Effector CD4-positive, alpha-beta T cell (primary cell): ENCODE measurements around the gene CALCOCO1.
"Not testable (repeated sequence)": the region's sequence is repeated elsewhere in the genome, so short reads cannot be mapped to it uniquely, and the experiment has no call there.

Experiments used
- DNase-seq: peaks from one replicate; pipeline ENCODE4 v3.0.0-alpha.2; 2020

CALCOCO1 gene

GRCh38 chr12:53733051-53733806, 6.0 kb upstream of the CALCOCO1 start:
- DNase-seq: no peak

DNA sequence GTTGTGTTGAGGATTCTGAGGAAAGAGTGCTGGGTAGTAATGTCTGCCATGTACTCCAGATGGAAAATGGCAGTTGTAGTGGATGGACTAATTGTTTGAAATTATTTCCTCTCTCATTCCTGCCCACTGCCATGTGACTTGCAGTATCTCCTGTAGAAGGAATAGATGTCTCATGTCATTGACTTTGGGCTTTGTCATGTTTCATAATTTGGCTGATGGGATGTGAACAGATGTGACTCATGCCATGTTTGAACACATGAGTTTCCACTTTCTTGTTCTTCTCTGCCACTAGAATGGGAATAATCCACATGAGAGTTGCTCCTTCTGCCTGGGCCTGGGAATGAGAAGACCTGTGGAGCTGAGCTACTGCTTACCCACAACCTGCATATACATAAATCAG, 2.4 kb upstream of the CALCOCO1 start:
- DNase-seq: no peak

GRCh38 chr12:53728206-53728605, 954 bp upstream of the CALCOCO1 start:
- DNase-seq: no peak

GRCh38 chr12:53726946-53727309, 324 bp downstream of the CALCOCO1 start:
- no peak for DNase-seq

DNA sequence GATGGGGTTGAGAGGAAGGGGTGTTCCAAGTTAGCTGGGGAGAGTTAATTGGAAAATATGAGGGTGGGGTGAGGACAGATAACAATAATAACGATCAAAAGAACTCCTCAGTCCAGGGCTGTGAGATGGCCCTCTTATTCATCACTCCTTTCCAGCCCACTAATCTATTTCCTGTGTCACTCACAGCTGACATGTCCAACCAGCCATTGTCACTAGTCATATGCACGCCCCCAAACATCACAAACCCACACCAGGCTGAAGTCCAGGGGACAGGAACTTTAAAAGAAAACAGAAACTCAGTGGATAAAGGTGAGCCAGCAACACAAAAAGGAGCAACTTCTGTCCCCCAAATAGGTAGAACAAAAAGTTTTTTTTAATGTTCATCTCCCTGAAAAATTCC, 911 bp downstream of the CALCOCO1 start:
- DNase-seq: no peak

GRCh38 chr12:53725824-53726223, 1.4 kb downstream of the CALCOCO1 start:
- DNase-seq: no peak

DNA sequence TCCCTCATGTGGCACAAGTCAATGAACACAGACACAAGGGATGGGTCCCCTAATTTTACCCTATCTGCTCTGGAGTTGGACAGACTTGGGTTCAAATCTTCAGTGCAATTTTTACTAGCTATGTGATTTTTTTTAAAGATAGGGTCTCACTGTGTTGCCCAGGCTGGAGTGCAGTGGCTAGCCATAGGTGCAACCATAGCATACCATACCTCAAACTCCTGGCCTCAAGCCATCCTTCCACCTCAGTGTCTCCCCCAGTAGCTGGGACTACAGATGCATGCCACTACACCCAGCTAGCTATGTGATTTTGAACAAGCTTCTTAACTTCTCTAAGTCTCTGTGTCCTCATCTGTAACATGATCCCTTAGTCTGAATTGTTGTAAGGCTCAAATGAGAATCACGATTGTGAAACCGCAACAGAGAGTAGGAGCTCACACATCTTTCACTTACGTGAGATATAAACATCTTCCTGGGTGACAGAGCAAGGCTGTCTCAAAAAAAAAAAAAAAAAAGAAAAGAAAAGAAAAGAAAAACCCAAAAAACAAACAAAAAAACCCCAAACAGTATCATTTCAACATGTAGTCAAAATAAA, 4.7 kb downstream of the CALCOCO1 start:
- DNase-seq: no peak

DNA sequence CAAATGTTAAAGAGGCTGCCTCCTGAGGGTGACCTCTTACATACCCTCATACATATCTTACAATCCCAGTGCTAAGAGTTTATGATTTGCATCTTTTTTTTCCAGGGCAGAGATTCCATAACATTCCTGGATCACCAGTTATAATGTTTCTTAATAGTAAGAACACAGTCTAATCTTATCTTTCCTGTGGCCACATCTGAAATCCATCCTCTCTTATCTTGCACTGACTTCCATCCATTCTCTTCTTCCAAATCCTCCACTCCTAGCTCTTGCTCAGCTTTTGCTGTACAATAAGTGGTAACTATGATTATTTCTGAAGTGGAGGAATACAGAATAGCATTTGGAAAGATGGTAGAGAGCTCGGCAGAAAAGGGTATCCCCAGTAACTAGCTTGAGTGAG, 6.3 kb downstream of the CALCOCO1 start:
- DNase-seq: no peak

GRCh38 chr12:53719649-53720048, 7.6 kb downstream of the CALCOCO1 start:
- no peak for DNase-seq

GRCh38 chr12:53718567-53718966, 8.7 kb downstream of the CALCOCO1 start:
- DNase-seq: not testable (repeated sequence)

GRCh38 chr12:53717319-53717718, 9.9 kb downstream of the CALCOCO1 start:
- no peak for DNase-seq

- DNase-seq: no peak
Observed at GRCh38 chr12:53714004-53714403, 13.2 kb downstream of the CALCOCO1 start.

DNA sequence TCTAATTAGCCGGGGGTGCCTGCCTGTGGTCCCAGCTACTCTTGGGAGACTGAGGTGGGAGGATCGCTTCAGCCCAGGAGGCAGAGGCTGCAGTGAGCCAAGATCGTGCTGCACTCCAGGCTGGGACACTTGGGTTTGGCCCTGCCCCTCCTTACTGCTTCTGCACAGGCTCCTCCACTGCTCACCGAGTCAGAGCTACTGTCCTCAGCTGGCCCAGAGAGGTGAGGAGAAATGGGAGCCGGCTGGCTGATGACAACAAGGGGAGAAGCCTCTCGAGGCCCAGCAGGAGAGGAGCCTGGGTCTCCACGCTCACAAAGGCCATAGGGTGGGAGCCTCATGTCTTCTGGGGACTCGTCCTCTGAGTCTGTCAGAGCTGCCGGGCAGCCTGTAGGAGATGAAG, 13.7 kb downstream of the CALCOCO1 start:
- DNase-seq: no peak

DNA sequence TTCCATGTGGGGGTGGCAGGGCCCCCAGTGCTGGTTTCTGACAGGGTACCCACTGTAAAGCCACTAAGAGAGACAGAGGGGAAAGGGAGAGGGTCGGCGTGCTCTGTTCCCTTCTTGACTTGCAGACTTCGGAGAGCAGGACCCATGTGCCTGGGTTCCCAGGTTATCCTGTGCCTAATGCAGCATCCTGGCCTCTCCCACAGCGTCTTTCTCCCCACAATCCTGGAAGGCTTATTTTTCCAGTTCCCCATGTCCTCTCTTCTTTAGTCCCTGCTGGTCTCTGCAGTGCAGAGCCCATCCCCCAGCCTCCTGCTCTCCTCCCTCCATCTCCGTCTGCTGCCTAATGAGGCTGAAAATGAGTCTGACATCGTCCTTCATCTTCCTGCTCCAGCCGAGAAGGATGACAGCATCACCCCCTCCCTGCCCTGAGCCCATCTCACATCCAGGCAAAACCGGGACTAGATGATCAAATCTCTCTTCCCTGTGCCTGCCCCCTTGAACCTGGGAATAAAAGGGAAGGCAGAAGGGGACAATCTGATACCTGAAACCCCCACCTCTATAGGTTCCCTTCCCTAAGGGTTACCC, 15.1 kb downstream of the CALCOCO1 start:
- no peak for DNase-seq

DNA sequence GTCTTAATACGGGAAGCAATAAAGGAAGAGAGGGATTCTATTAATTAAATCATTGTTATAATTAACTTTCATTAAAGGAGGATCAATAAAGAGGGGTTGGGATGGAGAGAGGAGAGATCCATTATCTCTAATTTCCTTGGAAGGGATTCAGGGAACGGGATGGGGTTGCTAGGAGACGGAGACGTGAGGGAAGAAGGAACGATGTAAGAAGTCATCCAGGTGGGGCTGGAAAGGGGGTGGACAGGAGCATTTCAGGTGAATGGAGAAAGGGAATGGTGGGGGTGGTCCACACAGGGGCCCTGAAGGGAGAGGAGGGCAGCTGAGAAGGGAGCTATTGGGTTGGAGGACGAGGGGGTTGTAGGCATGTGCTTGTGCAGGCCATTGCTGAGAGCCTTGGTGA, 17.2 kb downstream of the CALCOCO1 start:
- DNase-seq: no peak

DNA sequence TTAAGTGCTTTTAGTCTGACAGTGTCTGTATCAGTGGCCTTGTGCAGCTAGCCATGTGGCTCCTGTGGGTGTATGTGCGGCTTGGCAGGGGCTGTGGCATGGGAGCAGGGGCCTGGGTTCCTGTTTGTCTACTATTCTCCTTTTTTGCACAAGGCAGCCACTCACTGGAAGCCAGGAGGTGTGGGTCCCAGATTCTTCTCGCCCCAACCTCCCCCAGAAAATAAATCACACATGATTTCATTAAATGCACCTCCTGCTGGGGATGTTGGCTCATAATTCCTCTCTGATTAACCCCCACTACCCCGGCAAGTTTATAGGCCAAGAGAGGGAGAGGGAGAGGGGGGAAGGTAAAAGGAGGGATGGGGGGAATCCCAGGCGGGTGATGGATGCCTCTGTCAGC, 17.6 kb downstream of the CALCOCO1 start:
- no peak for DNase-seq

- no peak for DNase-seq
Observed at GRCh38 chr12:53706080-53706479, 21.2 kb downstream of the CALCOCO1 start.

DNA sequence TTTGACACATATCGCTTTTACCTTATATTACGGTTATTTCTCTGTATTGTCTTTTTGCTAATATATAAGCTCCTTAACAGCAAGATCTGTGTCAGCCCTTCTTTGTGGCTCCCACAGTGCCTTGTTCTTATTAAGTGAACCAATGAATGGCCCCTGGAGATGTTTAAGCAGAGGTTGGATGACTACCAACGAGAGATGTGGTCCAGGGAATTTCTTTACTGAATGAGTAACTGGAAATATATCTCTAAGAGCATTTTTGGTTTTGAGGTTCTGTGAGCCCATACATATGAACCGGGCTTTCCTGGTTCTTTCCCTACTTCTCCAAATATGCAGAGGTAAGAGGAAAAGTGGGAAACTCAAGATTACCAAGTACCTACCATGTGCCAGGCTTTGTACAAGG, 23.5 kb downstream of the CALCOCO1 start:
- no peak for DNase-seq

GRCh38 chr12:53701518-53702264, 25.6 kb downstream of the CALCOCO1 start:
- DNase-seq: peak; percentile 67

- DNase-seq: no peak
Observed at GRCh38 chr12:53700567-53700966, 26.7 kb downstream of the CALCOCO1 start.

DNA sequence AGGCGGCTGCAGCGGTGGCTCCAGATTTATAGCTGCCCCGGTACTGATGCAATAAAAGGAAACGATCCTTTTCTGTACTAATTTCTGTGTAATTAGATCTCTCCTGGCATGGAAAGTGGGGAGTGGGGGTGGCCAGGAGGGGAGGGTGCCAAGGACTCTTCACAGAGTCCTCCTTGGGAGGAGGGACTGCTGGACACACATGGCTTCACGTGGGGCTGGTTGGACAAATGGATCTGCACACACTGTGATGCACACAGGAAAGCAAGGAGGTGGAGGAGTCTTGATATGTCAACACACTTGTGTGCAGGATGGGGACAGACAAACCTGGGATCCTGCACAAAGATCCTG, 27.6 kb downstream of the CALCOCO1 start:
- DNase-seq: no peak

GRCh38 chr12:53698948-53699677, 28.1 kb downstream of the CALCOCO1 start:
- no peak for DNase-seq
